Activated T-helper 17 cell treated with anti-CD3 and anti-CD28 coated beads, Interleukin-2, amount 50 U/mL, for 72 hours (primary cell): ENCODE measurements around the gene ADAMTS13. TPM values are rescaled to one million over a fixed set of nuclear protein-coding genes. Genes with fewer than 3 reads are reported as not detected.

Experiments used
- ATAC-seq: fragments of 150-1000 bp; cut with Tn5 transposase; replicated peaks from 2 replicates; pipeline ENCODE4 v1.10.0; 2021; ENCODE audit warnings: mild to moderate bottlenecking, moderate library complexity
- H3K27ac Mint-ChIP-seq: one replicate; pipeline ENCODE4 v1.8.0; 2022; ENCODE audit warnings: mixed read lengths
- H3K27me3 Mint-ChIP-seq: one replicate; pipeline ENCODE4 v1.8.0; 2022; ENCODE audit warnings: mixed read lengths
- H3K36me3 Mint-ChIP-seq: one replicate; pipeline ENCODE4 v1.8.0; 2022; ENCODE audit warnings: low read depth, mild to moderate bottlenecking, mixed read lengths
- H3K4me1 Mint-ChIP-seq: one replicate; pipeline ENCODE4 v1.8.0; 2022; ENCODE audit warnings: mixed read lengths
- H3K4me3 Mint-ChIP-seq: one replicate; pipeline ENCODE4 v1.8.0; 2022; ENCODE audit warnings: mild to moderate bottlenecking, mixed read lengths
- H3K9me3 Mint-ChIP-seq: one replicate; pipeline ENCODE4 v1.8.0; 2022; ENCODE audit warnings: mixed read lengths
- total RNA-seq, 2 donors: library from RNA; stranded (reverse); gene quantifications; one replicate each; pipeline ENCODE4 v1.2.3, GENCODE V29; 2022

Gene ADAMTS13
- total RNA-seq, 2 donors from 2014 or later = 1.2 to 3.9 TPM

DNA sequence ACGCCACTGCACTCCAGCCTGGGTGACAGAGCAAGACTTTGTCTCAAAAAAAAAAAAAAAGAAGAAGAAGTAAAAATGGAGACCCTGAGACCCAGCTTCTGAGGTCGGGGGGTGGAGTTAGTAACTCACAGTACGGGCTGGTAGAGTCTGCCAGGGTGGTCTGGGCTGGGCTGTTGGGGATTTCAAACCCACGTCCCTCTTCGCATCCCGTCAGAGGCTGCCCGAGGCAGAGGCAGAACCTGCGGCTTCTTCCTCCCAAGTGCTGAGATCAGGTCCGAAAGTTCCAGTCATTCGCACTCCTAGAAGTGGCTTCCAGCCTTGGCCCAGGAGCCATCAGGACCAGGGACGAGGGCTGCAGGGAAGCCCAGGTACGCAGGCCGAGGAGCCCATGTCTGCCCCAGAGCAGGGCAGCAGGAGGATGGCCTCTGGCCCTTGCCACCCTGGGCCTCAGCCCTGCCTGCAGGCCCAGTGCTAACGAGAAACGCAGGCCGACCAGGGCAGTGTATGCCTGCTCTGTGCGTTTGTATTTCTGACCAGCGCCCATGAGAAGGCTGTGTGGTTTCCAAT lies 66.6 kb downstream of the ADAMTS13 start:
- Mint-ChIP-seq H3K4me3 (no peak overlapping the region), H3K36me3 (no peaks in the 10 kb centered on the region), H3K27me3 (no peaks in the 10 kb centered on the region), H3K27ac (no peak overlapping the region), H3K9me3 (no peaks in the 10 kb centered on the region), H3K4me1 (no peaks in the 10 kb centered on the region)
- no peak for ATAC-seq

GRCh38 chr9:133489253-133490190 lies 67.4 kb downstream of the ADAMTS13 start:
- H3K36me3 Mint-ChIP-seq = no peaks in the 10 kb centered on the region

DNA sequence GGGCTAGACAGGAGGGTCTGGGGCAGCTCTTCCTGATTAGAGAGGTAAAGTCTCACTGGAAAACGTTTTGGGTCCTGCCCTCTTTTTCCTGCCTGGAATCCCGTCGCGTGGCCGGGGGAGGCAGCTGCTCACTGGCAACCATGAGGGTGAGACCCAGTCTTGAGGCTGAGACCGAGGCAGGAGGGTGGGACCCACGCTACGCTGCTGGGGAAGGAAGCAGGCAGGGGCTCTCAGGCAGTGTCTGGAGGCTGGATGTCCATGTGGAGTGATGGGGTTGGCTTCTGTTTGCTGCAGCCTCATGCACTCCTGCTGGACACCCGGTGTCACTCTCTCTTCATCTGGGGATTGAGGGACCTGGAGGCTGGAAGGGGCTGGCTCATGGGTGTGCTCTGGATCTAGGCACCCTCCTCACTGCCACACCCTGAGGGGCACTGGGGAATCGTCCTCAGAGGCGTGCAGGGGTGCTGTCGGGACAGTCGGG lies 68.1 kb downstream of the ADAMTS13 start:
- no peaks in the 10 kb centered on the region for H3K27me3 Mint-ChIP-seq
- H3K4me3 Mint-ChIP-seq = no peak overlapping the region
- H3K36me3 Mint-ChIP-seq = no peaks in the 10 kb centered on the region
- no peak for ATAC-seq
- no peaks in the 10 kb centered on the region for H3K9me3 Mint-ChIP-seq
- H3K4me1 Mint-ChIP-seq = no peaks in the 10 kb centered on the region
- H3K27ac Mint-ChIP-seq = no peak overlapping the region

More at GRCh38 chr9:133489253-133490190, 67.4 kb downstream of the ADAMTS13 start:
- no peaks in the 10 kb centered on the region for H3K9me3 Mint-ChIP-seq
- H3K27me3 Mint-ChIP-seq = no peaks in the 10 kb centered on the region
- ATAC-seq = no peak
- no peak overlapping the region for H3K27ac Mint-ChIP-seq
- H3K4me1 Mint-ChIP-seq = no peaks in the 10 kb centered on the region
- no peak overlapping the region for H3K4me3 Mint-ChIP-seq

- Mint-ChIP-seq H3K27ac (no peak overlapping the region), H3K4me1 (no peaks in the 10 kb centered on the region), H3K27me3 (no peaks in the 10 kb centered on the region), H3K36me3 (no peaks in the 10 kb centered on the region), H3K4me3 (no peak overlapping the region), H3K9me3 (no peaks in the 10 kb centered on the region)
- no peak for ATAC-seq
Measured at GRCh38 chr9:133490865-133491655, 68.9 kb downstream of the ADAMTS13 start.

GRCh38 chr9:133491656-133491925 lies 69.4 kb downstream of the ADAMTS13 start:
- no peak for ATAC-seq
- Mint-ChIP-seq H3K27me3 (no peaks in the 10 kb centered on the region), H3K4me3 (no peak overlapping the region), H3K9me3 (no peaks in the 10 kb centered on the region), H3K36me3 (no peaks in the 10 kb centered on the region), H3K4me1 (no peaks in the 10 kb centered on the region), H3K27ac (no peak overlapping the region)

DNA sequence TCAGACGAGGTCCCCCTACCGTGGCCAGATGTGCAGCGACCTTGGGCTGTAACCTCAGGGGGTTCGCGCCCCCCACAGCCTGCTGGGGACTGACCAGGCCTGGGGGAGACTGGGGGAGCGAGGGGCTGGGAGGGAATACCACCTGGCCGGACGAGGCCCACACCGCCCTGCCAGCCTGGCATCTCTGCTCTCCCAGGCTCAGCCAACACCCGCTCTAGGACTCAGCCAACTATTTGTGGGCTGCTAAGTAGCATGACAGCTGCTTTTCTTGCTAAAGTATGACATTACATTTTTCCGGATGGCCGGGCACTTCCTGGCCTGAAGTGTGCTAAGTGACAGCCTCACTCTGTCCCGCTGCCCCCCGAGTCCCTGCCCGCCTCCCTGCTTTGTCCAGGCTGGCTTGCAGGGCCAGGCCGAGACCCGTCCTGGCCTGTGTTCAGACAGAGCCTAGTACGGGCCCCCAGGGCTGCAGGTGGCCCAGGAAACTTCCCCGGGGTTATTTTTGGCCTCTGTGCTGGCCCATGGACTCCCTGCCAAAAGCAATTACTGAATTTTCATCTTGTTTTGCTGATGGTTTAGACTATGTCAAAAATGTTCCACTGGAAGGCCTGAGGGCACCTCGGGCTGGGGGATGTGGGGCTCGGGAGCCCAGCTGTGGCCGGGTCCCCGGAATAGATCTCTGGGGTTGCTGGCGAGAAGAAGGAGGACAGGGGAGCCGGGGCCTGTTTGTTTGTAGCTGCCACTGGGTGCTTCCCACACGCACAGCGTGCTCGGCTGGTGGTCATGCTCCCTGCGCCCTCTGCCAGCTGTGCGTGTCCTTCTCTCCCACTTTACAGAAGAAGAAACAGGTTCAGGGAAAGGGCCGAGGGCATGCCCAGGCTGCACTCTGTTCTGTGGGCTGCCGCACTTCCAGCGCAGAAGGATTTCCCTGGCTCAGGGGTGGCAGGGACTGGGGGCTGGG lies 70.2 kb downstream of the ADAMTS13 start:
- Mint-ChIP-seq H3K4me1 (no peaks in the 10 kb centered on the region), H3K27ac (no peak overlapping the region), H3K4me3 (no peak overlapping the region), H3K27me3 (no peaks in the 10 kb centered on the region), H3K9me3 (no peaks in the 10 kb centered on the region), H3K36me3 (no peaks in the 10 kb centered on the region)
- no peak for ATAC-seq

GRCh38 chr9:133493428-133493827 lies 71.3 kb downstream of the ADAMTS13 start:
- Mint-ChIP-seq H3K27me3 (peaks cover 5% of the 10 kb centered on the region), H3K4me1 (no peaks in the 10 kb centered on the region), H3K4me3 (no peak overlapping the region), H3K27ac (no peak overlapping the region), H3K9me3 (no peaks in the 10 kb centered on the region), H3K36me3 (no peaks in the 10 kb centered on the region)
- no peak for ATAC-seq

GRCh38 chr9:133493845-133494540 lies 71.8 kb downstream of the ADAMTS13 start:
- no peak for ATAC-seq
- Mint-ChIP-seq H3K9me3 (no peaks in the 10 kb centered on the region), H3K4me1 (no peaks in the 10 kb centered on the region), H3K4me3 (no peak overlapping the region), H3K36me3 (no peaks in the 10 kb centered on the region), H3K27ac (no peak overlapping the region), H3K27me3 (peaks cover 8% of the 10 kb centered on the region)

- Mint-ChIP-seq H3K4me1 (no peaks in the 10 kb centered on the region), H3K4me3 (no peak overlapping the region), H3K27ac (no peak overlapping the region), H3K27me3 (peaks cover 8% of the 10 kb centered on the region), H3K9me3 (no peaks in the 10 kb centered on the region), H3K36me3 (no peaks in the 10 kb centered on the region)
- no peak for ATAC-seq
Measured at GRCh38 chr9:133494636-133495326, 72.6 kb downstream of the ADAMTS13 start.

DNA sequence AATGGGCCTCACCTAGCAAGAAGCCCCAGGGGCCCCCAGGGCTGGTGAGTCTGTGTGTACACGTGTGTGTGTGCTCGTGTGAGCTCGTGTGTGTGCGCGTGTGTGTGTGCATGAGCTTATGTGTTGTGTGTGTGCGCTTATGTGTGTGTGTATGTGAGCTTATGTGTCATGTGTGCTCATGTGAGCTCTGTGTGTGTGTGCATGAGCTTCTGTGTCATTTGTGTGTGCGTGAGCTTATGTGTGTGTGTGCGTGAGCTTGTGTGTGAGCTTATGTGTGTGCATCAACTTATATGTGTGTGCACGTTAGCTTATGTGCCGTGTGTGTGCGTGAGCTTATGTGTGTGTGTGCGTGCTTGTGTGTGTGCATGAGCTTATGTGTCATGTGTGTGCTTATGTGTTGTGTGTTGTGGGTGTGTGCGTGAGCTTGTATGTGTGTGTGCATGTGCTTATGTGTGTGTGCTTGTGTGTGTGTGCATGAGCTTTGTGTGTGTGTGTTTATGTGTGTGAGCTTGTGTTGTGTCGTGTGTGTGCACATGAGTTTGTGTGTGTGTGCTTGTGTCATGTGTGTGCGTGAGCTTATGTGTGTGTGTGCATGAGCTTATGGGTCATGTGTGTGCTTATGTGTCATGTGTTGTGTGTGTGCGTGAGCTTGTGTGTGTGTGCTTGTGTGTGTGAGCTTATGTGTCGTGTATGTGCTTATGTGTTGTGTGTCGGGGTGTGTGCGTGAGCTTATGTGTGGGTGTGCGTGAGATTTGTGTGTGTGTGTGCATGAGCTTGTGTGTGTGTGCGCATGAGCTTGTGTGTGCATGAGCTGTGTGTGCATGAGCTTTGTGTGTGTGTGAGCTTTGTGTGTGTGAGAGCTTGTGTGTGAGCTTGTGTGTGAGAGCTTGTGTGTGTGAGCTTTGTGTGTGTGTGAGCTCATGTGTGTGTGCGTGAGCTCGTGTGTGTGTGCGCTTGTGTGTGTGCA lies 73.4 kb downstream of the ADAMTS13 start:
- Mint-ChIP-seq H3K36me3 (no peaks in the 10 kb centered on the region), H3K4me3 (no peak overlapping the region), H3K9me3 (no peaks in the 10 kb centered on the region), H3K27ac (no peak overlapping the region), H3K27me3 (peaks cover 8% of the 10 kb centered on the region), H3K4me1 (no peaks in the 10 kb centered on the region)
- ATAC-seq = no peak

- H3K27me3 Mint-ChIP-seq = peaks cover 12% of the 10 kb centered on the region
- H3K27ac Mint-ChIP-seq = no peak overlapping the region
- no peak for ATAC-seq
- H3K4me1 Mint-ChIP-seq = no peaks in the 10 kb centered on the region
- no peaks in the 10 kb centered on the region for H3K36me3 Mint-ChIP-seq
- no peak overlapping the region for H3K4me3 Mint-ChIP-seq
- H3K9me3 Mint-ChIP-seq = peaks cover 7% of the 10 kb centered on the region
Measured at GRCh38 chr9:133496861-133497842, 75.0 kb downstream of the ADAMTS13 start.
